Lower leg skin (tissue), 3 donors: Measurements from ENCODE around the gene TMEM220.

Source experiments
- CTCF ChIP-seq, 3 donors: fragments of 450-650 bp; IDR thresholded peaks; one replicate each; pipeline ENCODE4 v1.5.1; 2016; ENCODE audit warnings: antibody characterized with exemption in 3 of 3, mild to moderate bottlenecking in 3 of 3, moderate library complexity in 2 of 3
- POLR2A ChIP-seq, 2 donors: fragments of 450-650 bp; IDR thresholded peaks; one replicate each; pipeline ENCODE4 v1.6.1; 2016 to 2017; ENCODE audit warnings: antibody characterized with exemption in 2 of 2, mild to moderate bottlenecking in 1 of 2, moderate library complexity in 1 of 2

GRCh38 chr17:10772425-10773380 lies 42.9 kb upstream of the TMEM220 start:
- no peak for TF ChIP-seq POLR2A (IDR thresholded peaks at IDR 0.05)
- TF ChIP-seq CTCF (IDR thresholded peaks at IDR 0.05) = no peak
